TTC549 (cell line): ENCODE measurements around the gene ZNF677.
"Not testable (repeated sequence)": the region's sequence is repeated elsewhere in the genome, so short reads cannot be mapped to it uniquely, and the experiment has no call there.

Source experiments
- FAIRE-seq: peaks from 2 replicates; lab custom pipeline; 2012; peaks lifted over from hg19 to GRCh38; lab: Jason Lieb, UNC

The ZNF677 gene

DNA sequence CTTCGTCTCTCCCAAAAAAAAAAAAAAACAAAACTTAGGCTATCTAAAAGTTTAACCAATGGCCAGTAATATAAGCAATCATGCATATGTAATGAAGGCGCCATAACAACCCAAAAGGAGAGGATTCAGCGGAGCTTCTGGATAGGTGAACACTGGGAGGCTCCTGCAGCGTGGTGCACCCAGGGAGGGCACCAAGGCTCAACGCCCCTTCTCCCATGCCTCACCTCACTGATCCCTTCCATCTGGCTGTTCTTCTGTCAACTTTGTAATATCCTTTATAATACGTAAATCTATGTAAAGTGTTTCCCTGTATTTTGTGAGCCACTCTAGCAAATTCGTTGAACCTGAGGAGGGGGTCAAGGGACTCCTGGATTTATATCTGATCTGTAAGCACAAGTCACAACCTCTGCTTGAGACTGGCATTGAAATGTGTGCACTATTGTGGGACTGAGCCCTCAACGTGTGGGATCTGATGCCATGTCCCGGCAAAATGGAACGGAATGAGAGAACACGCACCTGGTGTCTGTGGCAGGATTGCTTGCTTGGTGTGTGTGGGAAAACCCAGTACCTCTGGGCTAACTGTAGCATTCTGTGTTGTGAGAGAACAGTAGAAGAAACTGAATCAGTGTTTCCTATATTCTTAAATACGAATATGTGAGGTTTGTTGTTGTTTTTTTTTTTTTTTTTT, 61.0 kb downstream of the ZNF677 start:
- no peak for FAIRE-seq

- FAIRE-seq, result no peak
These were observed 61.7 kb downstream of the ZNF677 start, which contains the start of gene ZNF665 for GRCh38 chr19:53192771-53193534. Gene ZNF665, minus strand, starts transcription at chr19:53193358. Its CDS starts 10,460 bp downstream, at chr19:53182898.

GRCh38 chr19:53190253-53190652, 64.4 kb downstream of the ZNF677 start:
- no peak for FAIRE-seq

GRCh38 chr19:53189691-53190198, 64.9 kb downstream of the ZNF677 start:
- FAIRE-seq, result not testable (repeated sequence)
